Upper lobe of left lung (tissue), 6 donors: Measurements from ENCODE around the gene GATA3. TPM values are rescaled to one million over a fixed set of nuclear protein-coding genes. Genes with fewer than 3 reads are reported as not detected.

Experiments
- ATAC-seq, 2 donors: fragments of 200-7000 bp; cut with Tn5 transposase; one replicate each; pipeline ENCODE4 v1.9.1; 2022; ENCODE audit warnings: mild to moderate bottlenecking in 2 of 2, moderate library complexity in 2 of 2; ENCODE audit not compliant: low FRiP score in 2 of 2
- DNase-seq, 2 donors: peaks; one replicate each; pipeline ENCODE4 v3.0.0-alpha.2; 2019 to 2020
- H3K27ac ChIP-seq, 4 donors: fragments of 200-600 bp; sonication (generic); one replicate each; pipeline ENCODE4 v1.5.1; 2016 to 2019
- H3K27me3 ChIP-seq, 4 donors: fragments of 200-600 bp; sonication (generic); one replicate each; pipeline ENCODE4 v1.5.1; 2017 to 2019
- H3K36me3 ChIP-seq, 4 donors: fragments of 200-600 bp; sonication (generic); one replicate each; pipeline ENCODE4 v1.5.1; 2016 to 2019
- H3K4me1 ChIP-seq, 4 donors: fragments of 200-600 bp; sonication (generic); one replicate each; pipeline ENCODE4 v1.5.1; 2018 to 2019
- H3K4me3 ChIP-seq, 4 donors: fragments of 200-600 bp; sonication (generic); one replicate each; pipeline ENCODE4 v1.5.1; 2017 to 2019; ENCODE audit warnings: mild to moderate bottlenecking in 2 of 4, moderate library complexity in 1 of 4
- H3K9me3 ChIP-seq, 4 donors: fragments of 200-600 bp; sonication (generic); one replicate each; pipeline ENCODE4 v1.5.1; 2018 to 2019
- EP300 ChIP-seq, 4 donors: sonication (generic); formaldehyde crosslinking; IDR thresholded peaks; one replicate each; pipeline ENCODE4 v1.5.1; 2017; ENCODE audit warnings: antibody characterized with exemption in 4 of 4, control low read depth in 2 of 4
- POLR2A ChIP-seq, 4 donors: fragments of 450-650 bp; IDR thresholded peaks; one replicate each; pipeline ENCODE4 v1.5.1; 2016 to 2017; ENCODE audit warnings: antibody characterized with exemption in 4 of 4, mild to moderate bottlenecking in 2 of 4
- POLR2AphosphoS5 ChIP-seq, 2 donors: sonication (generic); formaldehyde crosslinking; IDR thresholded peaks; one replicate each; pipeline ENCODE4 v1.5.1; 2017; ENCODE audit warnings: antibody characterized with exemption in 2 of 2
- WGBS, 2 donors: methylation state at CpG; one replicate each; pipeline ENCODE4 v1.1.5; 2017 to 2018; 5-methylcytosine and 5-hydroxymethylcytosine counted together
- total RNA-seq, 6 donors: library from RNA; depleted of rRNA in 4 of 6; stranded (reverse); fragments of >200 nt in 4 of 6; gene quantifications; one replicate each; pipeline versions ENCODE4 v1.1.0 to v1.2.1, GENCODE V29; 2016 to 2021
- TF ChIP-seq, protein P1 (sequence below), 6 experiments: fragments of 450-650 bp in 4 of 6; fragments of 200-600 bp in 2 of 6; sonication (generic) in 2 of 6; IDR thresholded peaks; one replicate each; pipeline ENCODE4 v1.5.1; 2016 to 2019; ENCODE audit warnings: antibody characterized with exemption in 6 of 6
- donor health status: DM: no; HTN: no; CAD: no; lungs with moderate emphysema.
- donor health status: DM: no; HTN: yes; CAD: no; lungs with severe emphysema.

GATA3 gene
- total RNA-seq, 6 donors from 2014 or later = 0.22 to 6.3 (median 2.7) TPM

DNA sequence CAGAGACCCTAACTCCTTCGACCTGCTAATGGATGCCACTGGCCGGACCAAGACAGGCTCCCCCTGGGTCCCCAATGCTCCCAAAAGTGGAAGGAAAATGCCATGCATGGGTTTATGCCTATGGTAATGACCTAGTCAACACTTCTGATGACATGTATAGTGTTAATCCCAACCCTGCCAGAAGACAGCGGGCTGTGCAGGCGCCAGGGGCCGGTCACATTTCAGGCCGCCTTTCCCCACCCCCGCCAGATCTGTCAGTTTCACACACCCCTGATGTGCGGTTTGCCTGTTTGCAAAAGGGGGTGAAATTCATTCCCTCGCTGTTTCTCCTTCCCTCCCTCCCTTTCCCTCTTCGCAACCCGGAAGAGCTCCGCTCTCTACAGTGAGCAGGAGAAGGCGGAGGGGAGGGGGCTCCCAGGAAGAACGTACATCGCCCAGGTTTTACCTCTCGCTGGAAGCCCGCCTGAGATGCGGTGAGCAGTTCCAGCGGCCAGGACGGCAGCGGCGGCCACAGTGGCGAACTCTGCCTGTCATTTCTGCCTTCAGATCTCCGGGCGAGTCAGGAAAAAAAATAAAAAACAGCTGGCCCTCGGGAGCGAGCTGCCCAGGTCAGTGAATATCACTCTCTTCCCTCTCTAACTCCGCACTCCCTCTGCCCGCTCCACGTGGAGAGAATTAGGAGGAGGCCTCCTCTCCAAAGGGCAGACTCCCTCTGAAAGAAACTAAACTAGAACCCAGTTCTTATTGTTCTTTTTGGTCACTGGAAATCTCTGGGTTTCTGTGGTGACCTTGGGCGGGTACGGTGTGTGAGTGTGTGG, 9.4 kb upstream of the GATA3 start:
- H3K9me3 ChIP-seq = no peaks in the 10 kb centered on the region
- WGBS, 2 donors = 4 to 5% methylated on average over 30 to 32 of the region's 32 CpGs
- no peak for ATAC-seq
- no peak overlapping the region for H3K27ac ChIP-seq
- DNase-seq = peak in 1 of 2 donors; percentile 53
- H3K4me3 ChIP-seq = peak overlapping the region in 3 of 4 donors; percentile 13 to 30 (median 18)
- no peaks in the 10 kb centered on the region for H3K36me3 ChIP-seq
- TF ChIP-seq, protein P1, sequence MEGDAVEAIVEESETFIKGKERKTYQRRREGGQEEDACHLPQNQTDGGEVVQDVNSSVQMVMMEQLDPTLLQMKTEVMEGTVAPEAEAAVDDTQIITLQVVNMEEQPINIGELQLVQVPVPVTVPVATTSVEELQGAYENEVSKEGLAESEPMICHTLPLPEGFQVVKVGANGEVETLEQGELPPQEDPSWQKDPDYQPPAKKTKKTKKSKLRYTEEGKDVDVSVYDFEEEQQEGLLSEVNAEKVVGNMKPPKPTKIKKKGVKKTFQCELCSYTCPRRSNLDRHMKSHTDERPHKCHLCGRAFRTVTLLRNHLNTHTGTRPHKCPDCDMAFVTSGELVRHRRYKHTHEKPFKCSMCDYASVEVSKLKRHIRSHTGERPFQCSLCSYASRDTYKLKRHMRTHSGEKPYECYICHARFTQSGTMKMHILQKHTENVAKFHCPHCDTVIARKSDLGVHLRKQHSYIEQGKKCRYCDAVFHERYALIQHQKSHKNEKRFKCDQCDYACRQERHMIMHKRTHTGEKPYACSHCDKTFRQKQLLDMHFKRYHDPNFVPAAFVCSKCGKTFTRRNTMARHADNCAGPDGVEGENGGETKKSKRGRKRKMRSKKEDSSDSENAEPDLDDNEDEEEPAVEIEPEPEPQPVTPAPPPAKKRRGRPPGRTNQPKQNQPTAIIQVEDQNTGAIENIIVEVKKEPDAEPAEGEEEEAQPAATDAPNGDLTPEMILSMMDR (IDR thresholded peaks at IDR 0.05) = no peak
- TF ChIP-seq EP300 (IDR thresholded peaks at IDR 0.05) (no peak), POLR2AphosphoS5 (IDR thresholded peaks at IDR 0.05) (no peak), POLR2A (IDR thresholded peaks at IDR 0.05) (no peak)
- H3K27me3 ChIP-seq = peaks cover 5 to 96% (median 50%) of the 10 kb centered on the region in 4 donors
- peaks cover 33 to 43% (median 39%) of the 10 kb centered on the region in 4 donors for H3K4me1 ChIP-seq

DNA sequence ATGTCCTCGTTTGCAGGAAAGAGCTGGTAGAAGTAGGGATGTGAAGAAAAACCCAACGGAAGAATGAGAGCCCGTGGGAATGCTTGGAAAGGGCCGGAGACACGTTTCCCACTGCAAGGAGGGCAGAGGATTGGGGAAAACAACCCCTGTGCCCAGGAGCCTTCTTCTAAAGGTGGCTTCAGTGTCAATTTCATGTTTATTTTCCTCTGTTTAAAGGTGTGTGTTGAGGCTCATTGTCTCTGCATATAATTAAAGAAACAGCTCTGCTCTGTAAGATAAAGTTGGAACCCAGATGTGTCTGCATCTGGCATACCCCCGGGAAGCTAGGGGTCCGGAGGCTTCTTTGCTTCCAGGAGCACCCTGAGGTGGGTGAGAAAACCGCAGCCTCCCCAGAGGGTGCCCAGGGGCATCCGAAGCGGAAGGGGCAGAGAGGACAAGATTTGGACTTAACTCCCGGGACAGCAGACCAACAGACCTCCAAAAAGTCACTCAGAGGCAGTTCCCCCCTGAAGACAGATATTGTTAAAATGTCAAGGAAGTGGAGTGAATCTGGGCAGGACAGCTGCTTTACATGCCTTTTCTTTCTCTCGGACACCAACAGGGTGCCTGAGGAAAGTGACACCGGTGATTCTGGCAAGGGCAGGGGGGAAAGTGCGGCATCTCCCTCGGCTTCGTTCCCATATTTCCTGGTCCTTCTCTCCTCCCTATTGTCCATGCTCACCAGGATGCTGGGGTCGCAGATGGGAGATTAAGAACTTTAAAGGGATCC, 8.6 kb upstream of the GATA3 start:
- 3 to 7% methylated on average over 17 of the region's 17 CpGs for WGBS, 2 donors
- Histone ChIP-seq H3K27me3 (peaks cover 5 to 96% (median 58%) of the 10 kb centered on the region in 4 donors), H3K36me3 (no peaks in the 10 kb centered on the region), H3K4me3 (peak overlapping the region in 1 of 4 donors; percentile 30), H3K4me1 (peaks cover 40 to 51% (median 47%) of the 10 kb centered on the region in 4 donors), H3K9me3 (no peaks in the 10 kb centered on the region), H3K27ac (no peak overlapping the region)
- DNase-seq (no peak), ATAC-seq (no peak)
- no peak for TF ChIP-seq POLR2AphosphoS5 (IDR thresholded peaks at IDR 0.05)
- TF ChIP-seq, protein P1 (IDR thresholded peaks at IDR 0.05) = no peak
- TF ChIP-seq EP300 (IDR thresholded peaks at IDR 0.05) = no peak
- TF ChIP-seq POLR2A (IDR thresholded peaks at IDR 0.05) = no peak

DNA sequence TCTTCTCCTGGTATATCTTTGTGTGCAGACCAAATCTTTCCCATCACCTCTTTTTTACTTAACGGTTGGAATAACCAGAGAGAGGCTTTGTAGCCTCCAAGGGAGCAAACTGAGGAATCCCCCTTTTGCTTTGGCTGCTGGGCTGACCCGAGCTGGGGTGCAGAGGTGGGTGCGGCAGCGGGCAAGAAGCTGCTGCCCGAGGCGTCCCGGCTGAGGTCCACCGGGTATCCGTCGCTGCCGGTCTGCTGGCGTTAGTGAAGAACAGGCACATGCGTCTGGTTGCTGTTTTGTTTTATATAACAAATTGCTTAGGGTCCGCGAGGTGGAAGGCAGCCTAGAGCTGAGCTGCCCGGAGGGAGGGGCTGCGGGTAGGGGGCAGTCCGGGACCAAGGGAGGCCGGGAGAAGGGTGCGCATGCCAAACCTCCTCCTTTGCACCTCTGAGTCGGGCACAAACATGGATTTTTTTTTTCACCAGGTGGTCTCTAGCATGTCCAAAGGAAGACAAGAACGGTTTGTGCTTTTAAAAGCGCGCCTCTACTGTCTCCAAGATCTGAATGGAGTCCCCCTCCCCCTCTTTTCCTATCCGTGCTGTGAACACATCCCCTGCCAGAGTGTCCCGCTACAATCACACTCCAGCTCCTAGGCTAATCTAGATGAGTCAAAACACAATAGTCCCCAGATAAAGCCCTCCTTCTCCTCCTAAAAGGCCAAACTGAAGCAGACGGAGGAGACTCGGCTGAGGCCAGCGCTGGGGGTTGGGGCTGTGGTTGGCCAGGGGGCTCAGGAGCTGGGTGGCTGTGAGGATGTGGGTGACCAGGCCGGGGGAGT, 6.8 kb upstream of the GATA3 start:
- Histone ChIP-seq H3K27me3 (peaks cover 2 to 98% (median 69%) of the 10 kb centered on the region in 4 donors), H3K27ac (no peak overlapping the region)

More for the DNA sequence above, 6.8 kb upstream of the GATA3 start:
- peak in 1 of 2 donors; percentile 66 for DNase-seq
- Histone ChIP-seq H3K4me3 (no peak overlapping the region), H3K4me1 (peaks cover 55 to 68% (median 63%) of the 10 kb centered on the region in 4 donors), H3K36me3 (no peaks in the 10 kb centered on the region), H3K9me3 (no peaks in the 10 kb centered on the region)
- no peak for ATAC-seq
- TF ChIP-seq POLR2A (IDR thresholded peaks at IDR 0.05) (no peak), EP300 (IDR thresholded peaks at IDR 0.05) (no peak), POLR2AphosphoS5 (IDR thresholded peaks at IDR 0.05) (no peak)
- TF ChIP-seq, protein P1 (IDR thresholded peaks at IDR 0.05) = no peak
- WGBS, 2 donors = 10 to 14% methylated on average over 23 to 30 of the region's 30 CpGs
